GM20431 (cell line): ENCODE results near the gene STK38L.

Experiments used
- in situ Hi-C: fragments of 300-500 bp; cut with MseI, MboI; formaldehyde crosslinking; loops from one replicate; pipeline ENCODE4 v1.15.0; 2020; ENCODE audit warnings: low sequenced_read_pairs; ENCODE audit not compliant: unreplicated experiment

STK38L gene

GRCh38 chr12:27304856-27305255 lies 60.8 kb downstream of the STK38L start:
- in situ Hi-C loops: loop anchor here (25.0 kb wide), 2 partner anchors 168 to 268 kb away; no protein-coding TSS in a partner anchor

- in situ Hi-C loops: loop anchor here (25.0 kb wide), 2 partner anchors 169 to 269 kb away; no protein-coding TSS in a partner anchor
Observed at GRCh38 chr12:27305673-27306456, 61.8 kb downstream of the STK38L start.

- in situ Hi-C loops: loop anchor here (25.0 kb wide), 2 partner anchors 172 to 272 kb away; no protein-coding TSS in a partner anchor
Observed at GRCh38 chr12:27309293-27309994, 65.4 kb downstream of the STK38L start.

- in situ Hi-C loops: loop anchor here (25.0 kb wide), 2 partner anchors 173 to 273 kb away; no protein-coding TSS in a partner anchor
Observed at GRCh38 chr12:27309995-27310315, 65.9 kb downstream of the STK38L start.

DNA sequence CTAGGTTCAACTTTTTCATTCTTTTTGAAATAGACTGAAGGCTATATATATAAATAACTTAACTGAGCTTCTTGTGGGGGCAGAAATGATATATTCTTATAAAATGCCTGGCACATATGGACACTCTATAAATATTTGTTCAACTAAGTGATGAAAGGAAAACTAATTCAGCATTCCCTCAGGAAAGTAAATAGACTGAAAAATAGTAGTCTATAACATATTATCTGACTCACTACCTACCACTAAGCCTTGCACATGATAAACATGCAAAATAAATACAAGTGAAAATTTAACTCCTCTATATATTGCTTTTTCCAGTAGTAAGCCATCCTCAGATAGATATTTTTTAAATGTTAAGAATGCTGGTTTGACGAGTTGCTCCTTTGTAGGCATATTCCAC lies 72.9 kb downstream of the STK38L start:
- in situ Hi-C loops: loop anchor here (25.0 kb wide), 2 partner anchors 180 to 280 kb away; no protein-coding TSS in a partner anchor

DNA sequence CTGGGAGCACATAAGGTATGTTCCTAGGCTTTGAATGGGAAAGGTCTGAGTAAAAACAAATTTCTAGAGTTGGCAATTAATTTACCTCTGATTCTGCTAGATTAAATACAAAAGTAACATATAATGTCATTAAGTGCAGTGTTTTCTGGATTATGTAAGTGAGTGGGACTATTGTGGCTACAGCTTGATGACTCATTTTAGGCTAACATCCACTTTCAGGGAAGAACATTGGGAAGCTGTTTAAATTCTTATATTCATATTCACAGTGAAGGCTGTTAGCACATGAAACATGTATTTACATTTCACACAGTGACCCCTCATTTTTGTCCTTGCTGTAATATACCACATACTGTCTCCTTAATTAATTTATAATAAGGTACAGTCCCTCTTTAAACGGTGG lies 75.3 kb downstream of the STK38L start:
- in situ Hi-C loops: loop anchor here (25.0 kb wide), 2 partner anchors 182 to 282 kb away; no protein-coding TSS in a partner anchor

- in situ Hi-C loops: loop anchor here (25.0 kb wide), 2 partner anchors 183 to 283 kb away; no protein-coding TSS in a partner anchor
Observed at GRCh38 chr12:27319848-27320247, 75.8 kb downstream of the STK38L start.

GRCh38 chr12:27324530-27324929 lies 80.4 kb downstream of the STK38L start:
- in situ Hi-C loops: loop anchor here (25.0 kb wide), 2 partner anchors 187 to 287 kb away; no protein-coding TSS in a partner anchor

DNA sequence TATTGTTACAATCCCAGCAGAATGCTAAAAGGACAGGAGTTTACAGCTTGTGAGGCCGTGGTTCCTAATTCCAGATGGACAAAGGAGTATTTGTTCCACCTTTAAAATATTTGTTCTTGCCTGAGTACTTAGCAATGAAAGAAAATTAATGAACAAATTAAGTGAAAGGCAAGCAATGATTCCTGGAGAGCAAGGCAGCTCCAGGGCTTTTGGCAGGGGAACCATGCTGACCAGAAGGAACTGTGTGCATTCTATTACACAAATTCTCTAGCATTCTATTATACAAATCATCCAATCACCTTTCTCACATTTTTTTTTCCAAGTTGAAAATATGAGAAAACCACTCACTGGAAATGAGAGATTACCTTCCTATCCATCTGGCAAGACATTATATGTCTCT lies 86.8 kb downstream of the STK38L start:
- in situ Hi-C loops: no loop called here

DNA sequence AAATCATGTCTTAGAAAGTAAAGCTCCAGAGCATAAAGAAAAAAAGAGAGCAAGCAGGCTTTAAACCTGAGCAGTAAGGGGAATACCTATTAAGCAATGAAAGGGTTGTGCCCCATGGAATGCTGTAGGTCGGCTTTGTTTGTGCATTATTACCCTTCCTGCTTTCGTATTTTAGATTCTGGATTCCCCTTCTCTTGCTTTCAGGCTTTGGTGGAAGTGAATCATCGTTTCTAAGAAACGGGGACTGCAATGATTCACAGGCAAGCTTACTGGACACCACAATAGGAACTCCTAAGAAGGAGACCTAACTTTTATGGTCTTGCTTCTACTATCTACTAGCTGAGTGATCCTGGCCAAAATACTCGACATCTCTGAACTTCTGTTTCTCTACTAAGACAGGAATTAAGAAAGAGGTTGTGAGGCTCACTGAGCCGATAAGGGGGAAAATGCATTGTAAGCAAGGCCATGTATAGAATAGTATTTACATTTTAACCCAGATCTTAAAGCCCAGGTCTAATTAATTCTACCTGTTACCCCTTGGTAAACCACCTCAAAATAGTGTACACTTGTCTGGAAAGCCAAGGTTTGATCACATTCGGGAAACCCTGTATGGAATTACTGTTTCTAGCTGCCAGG lies 87.3 kb downstream of the STK38L start:
- in situ Hi-C loops: no loop called here

DNA sequence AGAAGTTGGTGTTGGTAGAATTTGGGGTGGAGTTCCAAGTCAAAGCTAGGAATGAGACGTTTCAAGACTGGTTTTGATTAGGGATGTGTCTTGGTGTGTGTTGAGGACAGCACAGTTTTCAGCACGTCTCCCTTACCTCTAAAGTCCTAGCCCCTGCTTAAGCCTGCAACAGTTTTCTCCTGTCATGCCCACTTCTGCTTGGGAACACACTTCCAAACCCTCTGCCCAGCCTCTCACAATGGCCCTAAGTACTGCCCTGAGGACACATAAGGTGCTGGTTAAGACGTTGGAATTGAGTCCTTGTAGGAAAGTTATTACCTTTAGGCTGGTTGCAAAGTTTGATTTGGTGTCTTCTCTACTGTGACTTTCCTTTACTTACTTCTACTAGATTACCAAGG lies 87.8 kb downstream of the STK38L start:
- in situ Hi-C loops: no loop called here

DNA sequence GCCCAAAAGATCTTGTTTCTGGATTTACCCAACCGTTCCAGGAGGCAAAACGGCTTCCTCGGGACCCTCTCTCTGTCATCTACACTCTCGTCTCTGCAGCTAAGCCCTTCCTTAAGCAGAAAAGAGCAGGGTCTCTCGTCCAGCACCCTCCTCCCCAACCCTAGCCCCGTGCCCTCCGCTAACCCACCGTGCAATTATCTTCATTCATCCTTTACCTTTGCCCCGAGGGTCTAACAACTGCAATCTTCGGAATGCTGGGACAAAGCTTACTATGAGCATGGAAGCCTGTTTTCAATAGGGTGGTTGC lies 88.3 kb downstream of the STK38L start:
- in situ Hi-C loops: no loop called here

GRCh38 chr12:27332714-27333402 lies 88.8 kb downstream of the STK38L start, which contains the start of gene BMAL2:
BMAL2 (plus strand) TSS chr12:27332836; CDS start chr12:27333073, 237 bp downstream.
- in situ Hi-C loops: no loop called here

DNA sequence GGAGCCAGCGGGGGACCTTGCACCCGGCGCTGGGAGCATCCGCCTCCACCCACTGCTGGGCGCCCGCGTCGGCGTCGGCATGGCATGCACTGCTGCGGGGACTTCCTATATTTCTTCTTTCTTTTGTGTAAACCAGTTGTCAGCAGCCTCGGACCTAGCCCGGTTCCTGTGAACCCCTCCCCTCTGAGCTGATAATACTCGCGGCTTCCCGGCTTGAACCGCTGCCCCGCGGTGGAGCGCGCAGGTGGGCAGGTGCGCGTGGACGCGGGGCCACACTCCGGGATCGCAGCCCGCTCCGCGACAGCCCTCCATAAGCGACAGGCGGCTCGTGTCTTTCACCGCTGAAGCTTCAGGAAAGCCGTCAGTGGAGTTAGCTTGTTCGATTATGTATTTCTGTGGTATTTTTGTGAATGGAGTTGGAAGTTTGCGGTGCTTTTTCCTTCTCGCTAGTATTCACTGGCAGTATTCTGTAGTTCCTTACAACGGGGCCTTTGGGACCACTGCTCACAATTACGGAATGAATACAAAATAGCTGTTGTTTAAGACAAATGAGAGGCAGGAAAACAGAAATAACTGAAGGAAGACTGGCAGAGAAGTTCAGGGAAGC lies 89.4 kb downstream of the STK38L start:
- in situ Hi-C loops: no loop called here

DNA sequence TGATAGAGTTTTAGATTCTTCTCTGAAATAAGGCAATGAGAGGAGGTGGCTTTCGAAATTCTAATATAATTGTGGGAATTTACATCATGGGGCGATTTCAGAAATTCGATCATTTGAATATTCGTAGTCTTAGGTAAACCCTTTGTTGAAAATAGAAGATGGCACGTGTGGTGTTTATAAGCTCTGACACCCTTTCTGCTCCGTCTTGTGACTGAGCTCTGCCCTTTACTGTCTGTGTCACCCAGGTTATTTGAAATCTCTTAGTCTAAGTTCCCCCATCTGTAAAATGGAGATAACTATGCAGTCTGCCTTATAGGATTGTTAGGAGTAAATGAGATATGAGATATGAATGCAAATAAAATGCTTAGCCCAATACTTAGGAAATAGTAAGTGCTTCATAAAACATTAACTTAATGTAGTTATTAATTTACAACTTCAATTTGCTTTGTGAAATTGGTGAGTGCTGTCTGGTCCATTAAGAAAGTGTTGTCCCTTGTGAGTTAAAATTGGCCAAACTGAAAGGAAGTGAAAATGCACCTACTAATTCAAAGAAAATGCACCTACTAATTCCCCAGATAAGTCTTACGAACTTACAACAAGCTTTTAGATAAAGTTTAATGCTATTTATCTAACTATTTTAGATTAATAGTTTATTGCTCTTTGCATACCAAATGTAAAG lies 90.1 kb downstream of the STK38L start:
- in situ Hi-C loops: no loop called here

GRCh38 chr12:27334721-27335082 lies 90.6 kb downstream of the STK38L start:
- in situ Hi-C loops: no loop called here

- in situ Hi-C loops: no loop called here
Observed at GRCh38 chr12:27335364-27336281, 91.5 kb downstream of the STK38L start.

GRCh38 chr12:27336282-27336653 lies 92.2 kb downstream of the STK38L start:
- in situ Hi-C loops: no loop called here
